Endometrial microvascular endothelial cells (primary cell): ENCODE data around the gene APOBEC3B. TPM values are rescaled to one million over a fixed set of nuclear protein-coding genes. Genes with fewer than 3 reads are reported as not detected.
"Not testable (repeated sequence)": the region's sequence is repeated elsewhere in the genome, so short reads cannot be mapped to it uniquely, and the experiment has no call there.

Experiments used
- in situ Hi-C: cut with HindIII; loops from 2 replicates; pipeline ENCODE4 v1.10.0; 2017; ENCODE audit warnings: low sequenced_read_pairs, low pct_unique_long_range_greater_than_20kb; ENCODE audit errors: inconsistent ontology term
- total RNA-seq: library from RNA; depleted of rRNA; stranded (reverse); fragments of >200 nt; gene quantifications from one replicate; pipeline ENCODE4 v1.2.3, GENCODE V29; 2015; ENCODE audit errors: inconsistent ontology term

The APOBEC3B gene
- total RNA-seq, 1 donor from 2014 or later = 15.1 TPM

DNA sequence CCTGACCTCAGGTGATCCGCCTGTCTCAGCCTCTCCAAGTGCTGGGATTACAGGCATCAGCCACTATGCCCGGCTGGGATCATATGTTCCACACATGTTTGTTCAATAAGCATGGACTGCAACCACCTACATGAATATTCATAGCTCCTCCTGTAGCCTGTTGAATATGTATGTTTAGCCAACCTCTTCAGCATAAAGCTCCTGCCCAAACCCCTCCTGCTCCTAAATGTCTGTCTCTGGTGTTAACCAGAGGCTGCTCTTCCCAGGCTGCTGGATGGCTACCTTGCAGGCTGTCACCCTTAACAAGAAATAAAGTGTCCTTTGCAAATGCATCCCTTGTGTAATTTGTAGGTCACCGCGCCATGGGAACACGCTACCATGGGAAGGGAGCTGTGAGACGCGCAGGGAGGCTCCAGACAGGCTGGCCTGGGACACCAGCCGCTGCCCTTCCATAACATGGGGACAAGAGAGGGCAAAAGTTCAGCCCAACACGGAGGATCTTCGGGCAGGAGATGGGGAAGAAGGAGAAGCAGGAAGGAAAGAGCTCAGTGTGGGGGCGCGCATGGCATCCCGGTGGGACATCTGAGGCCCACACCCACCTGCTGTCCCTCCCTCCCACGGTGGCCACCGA lies 38.0 kb downstream of the APOBEC3B start:
- in situ Hi-C loops = not testable (repeated sequence)

GRCh38 chr22:39021552-39022250 lies 39.6 kb downstream of the APOBEC3B start:
- in situ Hi-C loops = no loop called here

DNA sequence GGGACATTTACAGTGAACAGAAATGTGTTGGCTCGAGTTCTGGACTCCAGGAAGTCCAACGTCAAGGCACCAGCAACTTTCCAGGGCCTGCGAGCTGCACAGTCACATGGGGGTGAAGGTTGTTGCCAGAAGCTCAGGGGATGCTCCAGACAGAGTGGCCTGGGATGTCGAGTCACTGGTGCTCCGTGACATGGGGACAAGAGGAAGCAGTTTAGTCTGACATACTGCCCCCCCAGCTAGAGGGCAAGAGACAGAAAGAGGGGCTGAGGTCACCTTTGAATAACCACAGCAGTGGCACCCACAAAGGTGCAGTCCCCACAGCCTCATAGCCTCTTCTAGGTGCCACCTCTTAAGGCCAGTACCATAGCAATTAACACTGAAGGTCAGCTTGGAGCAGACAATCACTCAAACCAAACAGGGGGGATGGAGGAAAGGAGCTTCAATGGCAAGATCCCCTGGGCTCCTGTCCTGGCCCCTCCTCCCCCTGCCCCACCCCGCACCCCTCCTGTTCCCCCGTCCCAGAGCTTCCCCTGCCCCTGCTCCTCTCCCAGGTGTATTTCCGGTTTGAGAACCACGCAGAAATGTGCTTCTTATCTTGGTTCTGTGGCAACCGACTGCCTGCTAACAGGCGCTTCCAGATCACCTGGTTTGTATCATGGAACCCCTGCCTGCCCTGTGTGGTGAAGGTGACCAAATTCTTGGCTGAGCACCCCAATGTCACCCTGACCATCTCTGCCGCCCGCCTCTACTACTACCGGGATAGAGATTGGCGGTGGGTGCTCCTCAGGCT lies 42.6 kb downstream of the APOBEC3B start:
- in situ Hi-C loops = no loop called here

GRCh38 chr22:39026509-39027150 lies 44.5 kb downstream of the APOBEC3B start:
- in situ Hi-C loops = no loop called here

GRCh38 chr22:39027717-39028116 lies 45.6 kb downstream of the APOBEC3B start:
- in situ Hi-C loops = no loop called here

DNA sequence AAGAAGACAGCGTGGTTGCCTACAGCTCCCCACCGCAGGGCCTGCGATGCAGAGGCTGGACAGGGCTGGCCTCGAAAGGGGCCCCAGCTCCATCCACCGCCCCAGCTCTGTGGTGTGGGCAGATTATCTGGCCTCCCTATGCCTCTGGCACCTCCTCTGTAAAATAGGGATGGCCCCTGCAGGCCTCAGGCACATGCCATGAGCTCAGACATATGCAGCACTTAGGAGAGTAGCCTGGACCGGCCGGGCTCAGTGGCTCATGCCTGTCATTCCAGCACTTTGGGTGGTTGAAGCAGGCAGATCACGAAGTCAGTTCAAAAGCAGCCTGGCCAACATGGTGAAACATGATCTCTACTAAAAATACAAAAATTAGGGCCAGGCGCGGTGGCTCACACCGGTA lies 46.1 kb downstream of the APOBEC3B start:
- in situ Hi-C loops = no loop called here

DNA sequence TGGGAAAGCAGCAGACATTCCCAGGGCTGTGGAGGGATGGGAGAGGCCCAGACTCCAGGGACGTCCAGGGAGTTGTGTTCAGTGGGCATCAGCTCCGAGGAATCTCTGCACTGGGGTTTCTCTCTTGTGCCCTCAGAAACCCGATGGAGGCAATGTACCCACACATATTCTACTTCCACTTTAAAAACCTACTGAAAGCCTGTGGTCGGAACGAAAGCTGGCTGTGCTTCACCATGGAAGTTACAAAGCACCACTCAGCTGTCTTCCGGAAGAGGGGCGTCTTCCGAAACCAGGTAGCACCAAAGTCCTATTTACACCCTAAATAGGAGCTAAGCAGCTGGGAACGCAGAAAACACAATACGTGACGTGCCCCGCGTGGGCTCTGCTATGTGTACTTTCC lies 47.1 kb downstream of the APOBEC3B start:
- in situ Hi-C loops = no loop called here

DNA sequence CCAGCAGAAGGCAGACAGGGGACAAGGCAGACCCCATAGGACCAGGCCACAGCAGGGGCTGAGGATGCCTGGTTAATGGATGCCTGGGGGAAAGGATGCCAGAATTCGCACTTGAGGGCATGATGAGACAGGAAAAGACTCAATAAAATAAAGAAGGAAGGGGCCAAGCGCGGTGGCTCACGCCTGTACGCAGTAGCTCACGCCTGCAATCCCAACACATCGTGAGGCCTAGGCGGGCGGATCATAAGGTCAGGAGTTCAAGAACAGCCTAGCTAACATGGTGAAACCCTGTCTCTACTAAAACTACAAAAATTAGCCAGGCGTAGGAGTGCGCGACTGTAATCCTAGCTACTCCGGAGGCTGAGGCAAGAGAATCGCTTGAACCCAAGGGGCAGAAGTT lies 48.6 kb downstream of the APOBEC3B start:
- in situ Hi-C loops = no loop called here

DNA sequence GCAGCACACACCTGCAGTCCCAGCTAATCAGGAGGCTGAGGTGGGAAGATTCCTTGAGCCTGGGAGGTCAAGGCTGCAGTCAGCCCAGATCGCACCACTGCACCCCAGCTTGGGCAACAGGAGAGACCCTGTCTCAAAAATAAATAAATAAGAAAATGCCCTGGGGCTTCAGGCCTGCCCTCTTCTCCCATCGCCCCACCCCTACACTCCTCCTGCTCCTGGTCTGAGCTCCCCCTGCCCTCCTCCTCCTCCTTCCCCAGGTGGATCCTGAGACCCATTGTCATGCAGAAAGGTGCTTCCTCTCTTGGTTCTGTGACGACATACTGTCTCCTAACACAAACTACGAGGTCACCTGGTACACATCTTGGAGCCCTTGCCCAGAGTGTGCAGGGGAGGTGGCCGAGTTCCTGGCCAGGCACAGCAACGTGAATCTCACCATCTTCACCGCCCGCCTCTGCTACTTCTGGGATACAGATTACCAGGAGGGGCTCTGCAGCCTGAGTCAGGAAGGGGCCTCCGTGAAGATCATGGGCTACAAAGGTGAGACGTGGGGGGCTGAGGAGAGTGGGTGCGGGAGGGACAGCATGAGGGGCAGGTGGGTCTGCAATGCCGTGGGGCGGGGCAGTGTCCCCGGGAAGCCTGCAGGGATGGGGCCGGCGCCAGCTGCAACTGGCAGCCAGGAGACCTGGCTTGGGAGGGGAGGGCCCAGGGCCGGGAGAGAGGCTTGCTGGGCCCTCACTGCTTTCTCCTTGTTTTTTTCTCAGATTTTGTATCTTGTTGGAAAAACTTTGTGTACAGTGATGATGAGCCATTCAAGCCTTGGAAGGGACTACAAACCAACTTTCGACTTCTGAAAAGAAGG lies 49.5 kb downstream of the APOBEC3B start:
- in situ Hi-C loops = not testable (repeated sequence)

DNA sequence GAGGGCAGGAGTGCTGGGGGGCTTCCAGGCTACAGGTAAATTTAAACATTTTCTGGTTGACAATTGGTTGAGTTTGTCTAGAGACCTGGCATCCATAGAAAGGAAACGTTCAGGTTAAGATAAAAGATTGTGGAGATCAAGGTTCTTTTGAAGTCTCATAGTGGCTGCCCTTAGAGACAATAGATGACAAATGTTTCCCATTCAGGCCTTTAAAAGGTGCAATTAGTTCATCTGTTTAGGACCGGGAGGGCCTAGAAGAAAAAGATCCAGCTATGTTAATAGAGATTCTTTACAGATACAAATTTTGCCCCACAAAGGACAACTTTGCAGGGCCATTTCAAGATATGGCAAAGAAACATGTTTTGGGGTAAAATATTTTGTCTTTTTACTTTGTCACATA lies 54.9 kb downstream of the APOBEC3B start:
- in situ Hi-C loops = not testable (repeated sequence)

DNA sequence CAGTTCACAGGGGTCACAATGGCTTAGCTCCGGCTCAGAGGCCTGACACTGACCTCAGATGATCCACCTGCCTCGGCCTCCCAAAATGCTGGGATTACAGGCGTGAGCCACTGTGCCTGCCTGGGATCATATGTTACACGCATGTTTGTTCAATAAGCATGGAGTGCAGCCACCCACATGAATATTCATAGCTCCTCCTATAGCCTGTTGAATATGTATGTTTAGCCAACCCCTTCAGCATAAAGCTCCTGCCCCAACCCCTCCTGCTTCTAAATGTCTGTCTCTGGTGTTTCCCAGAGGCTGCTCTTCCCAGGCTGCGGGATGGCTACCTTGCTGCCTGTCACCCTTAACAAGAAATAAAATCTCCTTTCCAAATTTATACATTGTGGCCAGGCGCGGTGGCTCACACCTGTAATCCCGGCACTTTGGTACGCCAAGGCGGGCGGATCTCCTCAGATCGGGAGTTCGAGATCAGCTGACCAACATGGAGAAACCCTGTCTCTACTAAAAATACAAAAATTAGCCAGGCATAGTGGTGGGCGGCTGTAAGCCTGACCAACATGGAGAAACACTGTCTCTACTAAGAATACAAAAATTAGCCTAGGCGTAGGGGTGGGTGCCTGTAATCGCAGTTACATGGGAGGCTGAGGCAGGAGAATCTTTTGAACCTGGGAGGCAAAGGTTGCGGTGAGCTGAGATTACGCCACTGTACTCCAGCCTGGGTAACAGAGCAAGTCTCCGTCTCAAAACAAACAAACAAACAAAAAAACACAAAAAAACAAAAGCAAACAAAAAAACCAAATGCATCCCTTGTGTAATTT lies 57.4 kb downstream of the APOBEC3B start:
- in situ Hi-C loops = no loop called here

GRCh38 chr22:39040155-39040537 lies 58.0 kb downstream of the APOBEC3B start:
- in situ Hi-C loops = not testable (repeated sequence)

DNA sequence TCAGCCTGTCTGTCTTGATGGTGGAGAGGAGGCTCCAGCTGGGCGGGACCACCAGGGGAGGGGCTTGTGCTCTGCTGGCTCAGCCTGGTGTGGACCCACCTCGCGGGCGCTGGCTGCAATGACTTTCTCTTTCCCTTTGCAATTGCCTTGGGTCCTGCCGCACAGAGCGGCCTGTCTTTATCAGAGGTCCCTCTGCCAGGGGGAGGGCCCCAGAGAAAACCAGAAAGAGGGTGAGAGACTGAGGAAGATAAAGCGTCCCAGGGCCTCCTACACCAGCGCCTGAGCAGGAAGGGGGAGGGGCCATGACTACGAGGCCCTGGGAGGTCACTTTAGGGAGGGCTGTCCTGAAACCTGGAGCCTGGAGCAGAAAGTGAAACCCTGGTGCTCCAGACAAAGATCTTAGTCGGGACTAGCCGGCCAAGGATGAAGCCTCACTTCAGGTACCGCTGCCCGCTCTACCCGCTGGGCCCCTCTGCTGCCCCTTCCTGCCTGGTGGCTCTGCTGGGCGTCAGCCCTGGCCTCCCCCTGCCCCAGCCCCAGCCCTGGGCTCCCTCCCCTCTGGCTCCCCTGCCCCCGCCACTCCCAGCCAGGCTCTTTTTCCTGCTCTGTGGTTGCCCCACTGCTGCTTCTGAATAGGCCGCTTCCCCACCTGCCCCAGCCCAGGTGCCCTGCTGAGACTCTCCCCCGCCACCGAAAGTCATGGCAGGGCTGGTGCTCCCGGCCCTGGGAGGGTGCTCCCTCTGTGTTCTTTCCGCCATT lies 58.6 kb downstream of the APOBEC3B start, which contains the start of gene APOBEC3F:
APOBEC3F (plus strand) TSS at position 327 of the 759 bp plus-strand sequence; CDS start at position 424, 97 bp downstream.
- in situ Hi-C loops = not testable (repeated sequence)

- in situ Hi-C loops = no loop called here
These were observed 59.8 kb downstream of the APOBEC3B start for GRCh38 chr22:39041908-39042307.
